ENCODE results near the gene SHC3. TPM values are rescaled to one million over a fixed set of nuclear protein-coding genes. Genes with fewer than 3 reads are reported as not detected.

SHC3 gene
- polyA plus RNA-seq, 3 donors: not detected

DNA sequence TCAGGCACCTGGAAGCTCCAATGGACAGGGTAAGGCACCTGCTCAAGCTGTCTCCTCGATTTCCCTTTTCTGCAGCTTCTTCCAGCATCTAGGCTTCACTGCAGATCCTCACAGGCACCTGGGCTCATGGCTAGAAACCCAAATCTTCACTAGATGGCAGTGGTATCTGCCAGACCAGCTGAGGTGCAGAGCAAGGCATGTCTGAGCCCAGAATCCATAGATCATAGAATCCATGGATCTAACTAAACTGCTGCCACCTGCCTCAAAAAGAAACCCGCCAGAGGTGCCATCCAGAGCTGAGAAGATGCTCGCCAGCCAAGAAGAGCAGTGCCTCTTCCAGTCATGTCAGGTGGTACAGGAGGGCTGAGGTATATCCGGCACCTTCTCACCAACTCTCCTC lies 6.9 kb downstream of the SHC3 start:
- no peaks in the 10 kb centered on the region for H3K4me1 Mint-ChIP-seq
- no peak for DNase-seq

GRCh38 chr9:89171231-89171630 lies 7.4 kb downstream of the SHC3 start:
- H3K36me3 Mint-ChIP-seq: no peaks in the 10 kb centered on the region
- Histone ChIP-seq H3K9ac (ENCODE audit: insufficient read depth, low read length, poor library complexity, severe bottlenecking) (no peak overlapping the region), H3K36me3 (replicated peaks in 1 of 2; ENCODE audit: control insufficient read depth in 1 of 2, insufficient read depth in 2 of 2, low read length in 2 of 2) (no peaks in the 10 kb centered on the region), H4K20me1 (ENCODE audit: insufficient read depth, low read length) (no peaks in the 10 kb centered on the region), H3K27me3 (ENCODE audit: control insufficient read depth in 2 of 2, insufficient read depth in 2 of 2, low read length in 2 of 2) (peaks cover 11 to 29% of the 10 kb centered on the region in 2 donors), H3K4me2 (replicated peaks; ENCODE audit: extremely low read depth, low read length, poor library complexity, severe bottlenecking) (no peak overlapping the region), H3K79me2 (ENCODE audit: insufficient read depth, low read length) (no peaks in the 10 kb centered on the region), H2AFZ (ENCODE audit: insufficient read depth, low read depth, low read length, poor library complexity, severe bottlenecking) (no peak overlapping the region), H3K9me3 (replicated peaks in 1 of 2; ENCODE audit: control insufficient read depth in 1 of 2, insufficient read depth in 1 of 2, low read length in 2 of 2) (no peaks in the 10 kb centered on the region), H3K27ac (ENCODE audit: low read depth in 1 of 2, low read length in 2 of 2) (no peak overlapping the region), H3K4me3 (replicated peaks in 1 of 3; ENCODE audit: low read depth in 2 of 3, low read length in 3 of 3) (no peak overlapping the region), H3K4me1 (ENCODE audit: control insufficient read depth in 1 of 2, insufficient read depth in 2 of 2, low read length in 2 of 2) (no peaks in the 10 kb centered on the region)
- intact Hi-C loops (cut with micrococcal nuclease): no loop called here
- no peak overlapping the region for H3K4me3 Mint-ChIP-seq
- H3K27me3 Mint-ChIP-seq (ENCODE audit: low read depth in 3 of 3): peaks cover 25 to 39% (median 30%) of the 10 kb centered on the region in 3 donors
- peaks cover 0 to 2% (median under 1%) of the 10 kb centered on the region in 7 donors for H3K9me3 Mint-ChIP-seq
- DNase-seq: no peak
- no peak for TF ChIP-seq CTCF (IDR thresholded peaks at IDR 0.05)
- no peak overlapping the region for H3K27ac Mint-ChIP-seq
- H3K4me1 Mint-ChIP-seq: no peaks in the 10 kb centered on the region
- 100% methylated on average over 2 of the region's 3 CpGs for WGBS (ENCODE audit: insufficient coverage)

More for the DNA sequence above, 6.9 kb downstream of the SHC3 start:
- Histone ChIP-seq H3K9ac (ENCODE audit: insufficient read depth, low read length, poor library complexity, severe bottlenecking) (no peak overlapping the region), H4K20me1 (ENCODE audit: insufficient read depth, low read length) (no peaks in the 10 kb centered on the region), H3K4me1 (ENCODE audit: control insufficient read depth in 1 of 2, insufficient read depth in 2 of 2, low read length in 2 of 2) (no peaks in the 10 kb centered on the region), H3K4me3 (replicated peaks in 1 of 3; ENCODE audit: low read depth in 2 of 3, low read length in 3 of 3) (no peak overlapping the region), H3K4me2 (replicated peaks; ENCODE audit: extremely low read depth, low read length, poor library complexity, severe bottlenecking) (no peak overlapping the region), H3K79me2 (ENCODE audit: insufficient read depth, low read length) (no peaks in the 10 kb centered on the region), H3K9me3 (replicated peaks in 1 of 2; ENCODE audit: control insufficient read depth in 1 of 2, insufficient read depth in 1 of 2, low read length in 2 of 2) (peaks cover 0 to under 1% of the 10 kb centered on the region in 2 donors), H3K27ac (ENCODE audit: low read depth in 1 of 2, low read length in 2 of 2) (no peak overlapping the region), H2AFZ (ENCODE audit: insufficient read depth, low read depth, low read length, poor library complexity, severe bottlenecking) (no peak overlapping the region), H3K36me3 (replicated peaks in 1 of 2; ENCODE audit: control insufficient read depth in 1 of 2, insufficient read depth in 2 of 2, low read length in 2 of 2) (no peaks in the 10 kb centered on the region), H3K27me3 (ENCODE audit: control insufficient read depth in 2 of 2, insufficient read depth in 2 of 2, low read length in 2 of 2) (peaks cover 16 to 33% of the 10 kb centered on the region in 2 donors)
- intact Hi-C loops (cut with micrococcal nuclease): no loop called here
- WGBS (ENCODE audit: insufficient coverage): 82% methylated on average over 2 of the region's 4 CpGs
- Mint-ChIP-seq H3K27ac (no peak overlapping the region), H3K36me3 (no peaks in the 10 kb centered on the region), H3K9me3 (peaks cover 0 to 2% (median 0%) of the 10 kb centered on the region in 7 donors), H3K4me3 (no peak overlapping the region), H3K27me3 (ENCODE audit: low read depth in 3 of 3) (peaks cover 30 to 41% (median 35%) of the 10 kb centered on the region in 3 donors)
- TF ChIP-seq CTCF (IDR thresholded peaks at IDR 0.05): no peak
